Stimulated activated naive CD8-positive, alpha-beta T cell treated with anti-CD3 and anti-CD28 coated beads, Interleukin-15, amount 100 ng/mL, for 72 hours (primary cell): ENCODE results near the gene GIGYF1.
A peak's percentile ranks its signal among the peaks of the same experiment; 100 is the strongest.

Source experiments
- ATAC-seq: fragments of 150-1000 bp; cut with Tn5 transposase; 2 replicates; pipeline ENCODE4 v1.10.0; 2021; ENCODE audit warnings: mild to moderate bottlenecking, moderate library complexity
- DNase-seq, 2 donors: peaks; one replicate each; pipeline ENCODE4 v3.0.0; 2021 to 2022
- H3K27ac Mint-ChIP-seq, 2 donors: one replicate each; pipeline ENCODE4 v1.8.0; 2022; ENCODE audit warnings: mild to moderate bottlenecking in 2 of 2, mixed read lengths in 2 of 2, moderate library complexity in 2 of 2
- H3K27me3 Mint-ChIP-seq: one replicate; pipeline ENCODE4 v1.8.0; 2022; ENCODE audit warnings: mixed read lengths
- H3K4me1 Mint-ChIP-seq: one replicate; pipeline ENCODE4 v1.8.0; 2022; ENCODE audit warnings: mild to moderate bottlenecking, mixed read lengths
- H3K4me3 Mint-ChIP-seq, 2 donors: one replicate each; pipeline ENCODE4 v1.8.0; 2022; ENCODE audit warnings: mild to moderate bottlenecking in 2 of 2, mixed read lengths in 2 of 2, moderate library complexity in 1 of 2
- H3K9me3 Mint-ChIP-seq, 2 donors: one replicate each; pipeline ENCODE4 v1.8.0; 2022; ENCODE audit warnings: mixed read lengths in 2 of 2

The GIGYF1 gene

GRCh38 chr7:100640517-100641440 lies 53.3 kb downstream of the GIGYF1 start:
- no peaks in the 10 kb centered on the region for H3K4me1 Mint-ChIP-seq
- H3K9me3 Mint-ChIP-seq, result no peaks in the 10 kb centered on the region
- no peak overlapping the region for H3K27ac Mint-ChIP-seq
- ATAC-seq (no peak), DNase-seq (no peak)
- no peak overlapping the region for H3K4me3 Mint-ChIP-seq
- no peaks in the 10 kb centered on the region for H3K27me3 Mint-ChIP-seq

GRCh38 chr7:100639995-100640516 lies 54.0 kb downstream of the GIGYF1 start:
- no peak for ATAC-seq

GRCh38 chr7:100632951-100633717 lies 60.9 kb downstream of the GIGYF1 start:
- DNase-seq, result peak; percentile 67 to 75
- Mint-ChIP-seq H3K27me3 (peaks cover 8% of the 10 kb centered on the region), H3K4me3 (peak overlapping the region; percentile 85 to 89), H3K27ac (peak overlapping the region; percentile 71 to 83), H3K9me3 (no peaks in the 10 kb centered on the region), H3K4me1 (peaks cover 59% of the 10 kb centered on the region)
- peak; percentile 84 for ATAC-seq

More at GRCh38 chr7:100639995-100640516, 54.0 kb downstream of the GIGYF1 start:
- no peak for DNase-seq
- no peak overlapping the region for H3K27ac Mint-ChIP-seq
- no peaks in the 10 kb centered on the region for H3K27me3 Mint-ChIP-seq
- peaks cover under 1% of the 10 kb centered on the region for H3K4me1 Mint-ChIP-seq
- no peaks in the 10 kb centered on the region for H3K9me3 Mint-ChIP-seq
- H3K4me3 Mint-ChIP-seq, result no peak overlapping the region

GRCh38 chr7:100630066-100630465 lies 64.0 kb downstream of the GIGYF1 start:
- H3K4me3 Mint-ChIP-seq, result no peak overlapping the region
- H3K4me1 Mint-ChIP-seq, result peaks cover 86% of the 10 kb centered on the region
- ATAC-seq (no peak), DNase-seq (no peak)
- H3K9me3 Mint-ChIP-seq, result no peaks in the 10 kb centered on the region
- H3K27ac Mint-ChIP-seq, result peak overlapping the region in 1 of 2 donors; percentile 40
- peaks cover 8% of the 10 kb centered on the region for H3K27me3 Mint-ChIP-seq
